PFSK-1 (cell line): Measurements from ENCODE around the gene AGRN.

Source experiments
- FOXP2 ChIP-seq: optimal IDR thresholded peaks from 2 replicates; pipeline ENCODE3; 2011; ENCODE audit warnings: borderline replicate concordance, control low read depth, inconsistent platforms; ENCODE audit not compliant: insufficient read depth; ENCODE audit errors: extremely low read length, extremely low read depth
- POLR2AphosphoS5 ChIP-seq: IDR thresholded peaks from 2 replicates; pipeline ENCODE4 v1.6.1; 2012; ENCODE audit warnings: low read depth, mild to moderate bottlenecking, control low read depth, low read length, moderate library complexity
- SIN3A ChIP-seq: IDR thresholded peaks from 2 replicates; pipeline ENCODE4 v1.6.1; 2012; ENCODE audit warnings: mild to moderate bottlenecking, low read length, moderate library complexity, borderline replicate concordance; ENCODE audit not compliant: insufficient read depth
- TAF1 ChIP-seq: IDR thresholded peaks from 2 replicates; pipeline ENCODE4 v1.6.1; 2012; ENCODE audit warnings: low read length, control low read depth, borderline replicate concordance; ENCODE audit not compliant: insufficient read depth
- TF ChIP-seq, protein P1 (sequence below), 2 experiments: IDR thresholded peaks; 2 replicates each; pipeline versions ENCODE4 v1.6.1 to v1.8.0; 2011 to 2012; ENCODE audit warnings: low read depth in 2 of 2, low read length in 2 of 2, control low read depth in 1 of 2, inconsistent platforms in 1 of 2, mild to moderate bottlenecking in 1 of 2, moderate library complexity in 1 of 2; ENCODE audit not compliant: insufficient read depth in 1 of 2

Gene AGRN

DNA sequence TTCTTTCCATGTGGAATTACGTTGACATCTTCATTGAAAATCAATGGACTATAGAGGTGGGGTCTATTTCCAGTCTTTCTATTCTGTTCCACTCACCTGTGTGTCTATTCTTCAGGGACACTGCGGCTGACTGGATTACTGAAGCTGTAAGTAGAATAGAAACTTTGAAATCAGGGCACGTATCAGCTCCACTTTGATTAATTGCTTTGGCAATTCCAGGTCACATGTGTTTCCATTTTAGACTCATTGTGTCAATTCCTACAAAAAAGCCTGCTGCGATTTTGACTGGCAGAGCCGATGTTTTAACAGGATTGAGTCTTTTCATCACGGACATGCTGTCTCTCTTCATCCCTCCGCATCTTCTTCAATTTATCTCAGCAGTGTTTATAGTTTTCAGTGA, 75.1 kb downstream of the AGRN start:
- no peak for TF ChIP-seq SIN3A
- TF ChIP-seq TAF1: no peak
- no peak for TF ChIP-seq POLR2AphosphoS5
- TF ChIP-seq, protein P1, sequence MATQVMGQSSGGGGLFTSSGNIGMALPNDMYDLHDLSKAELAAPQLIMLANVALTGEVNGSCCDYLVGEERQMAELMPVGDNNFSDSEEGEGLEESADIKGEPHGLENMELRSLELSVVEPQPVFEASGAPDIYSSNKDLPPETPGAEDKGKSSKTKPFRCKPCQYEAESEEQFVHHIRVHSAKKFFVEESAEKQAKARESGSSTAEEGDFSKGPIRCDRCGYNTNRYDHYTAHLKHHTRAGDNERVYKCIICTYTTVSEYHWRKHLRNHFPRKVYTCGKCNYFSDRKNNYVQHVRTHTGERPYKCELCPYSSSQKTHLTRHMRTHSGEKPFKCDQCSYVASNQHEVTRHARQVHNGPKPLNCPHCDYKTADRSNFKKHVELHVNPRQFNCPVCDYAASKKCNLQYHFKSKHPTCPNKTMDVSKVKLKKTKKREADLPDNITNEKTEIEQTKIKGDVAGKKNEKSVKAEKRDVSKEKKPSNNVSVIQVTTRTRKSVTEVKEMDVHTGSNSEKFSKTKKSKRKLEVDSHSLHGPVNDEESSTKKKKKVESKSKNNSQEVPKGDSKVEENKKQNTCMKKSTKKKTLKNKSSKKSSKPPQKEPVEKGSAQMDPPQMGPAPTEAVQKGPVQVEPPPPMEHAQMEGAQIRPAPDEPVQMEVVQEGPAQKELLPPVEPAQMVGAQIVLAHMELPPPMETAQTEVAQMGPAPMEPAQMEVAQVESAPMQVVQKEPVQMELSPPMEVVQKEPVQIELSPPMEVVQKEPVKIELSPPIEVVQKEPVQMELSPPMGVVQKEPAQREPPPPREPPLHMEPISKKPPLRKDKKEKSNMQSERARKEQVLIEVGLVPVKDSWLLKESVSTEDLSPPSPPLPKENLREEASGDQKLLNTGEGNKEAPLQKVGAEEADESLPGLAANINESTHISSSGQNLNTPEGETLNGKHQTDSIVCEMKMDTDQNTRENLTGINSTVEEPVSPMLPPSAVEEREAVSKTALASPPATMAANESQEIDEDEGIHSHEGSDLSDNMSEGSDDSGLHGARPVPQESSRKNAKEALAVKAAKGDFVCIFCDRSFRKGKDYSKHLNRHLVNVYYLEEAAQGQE (IDR thresholded peaks at IDR 0.05; ENCODE audit: insufficient read depth in 1 of 2, low read depth in 2 of 2, low read length in 2 of 2): no peak
- no peak for TF ChIP-seq FOXP2

DNA sequence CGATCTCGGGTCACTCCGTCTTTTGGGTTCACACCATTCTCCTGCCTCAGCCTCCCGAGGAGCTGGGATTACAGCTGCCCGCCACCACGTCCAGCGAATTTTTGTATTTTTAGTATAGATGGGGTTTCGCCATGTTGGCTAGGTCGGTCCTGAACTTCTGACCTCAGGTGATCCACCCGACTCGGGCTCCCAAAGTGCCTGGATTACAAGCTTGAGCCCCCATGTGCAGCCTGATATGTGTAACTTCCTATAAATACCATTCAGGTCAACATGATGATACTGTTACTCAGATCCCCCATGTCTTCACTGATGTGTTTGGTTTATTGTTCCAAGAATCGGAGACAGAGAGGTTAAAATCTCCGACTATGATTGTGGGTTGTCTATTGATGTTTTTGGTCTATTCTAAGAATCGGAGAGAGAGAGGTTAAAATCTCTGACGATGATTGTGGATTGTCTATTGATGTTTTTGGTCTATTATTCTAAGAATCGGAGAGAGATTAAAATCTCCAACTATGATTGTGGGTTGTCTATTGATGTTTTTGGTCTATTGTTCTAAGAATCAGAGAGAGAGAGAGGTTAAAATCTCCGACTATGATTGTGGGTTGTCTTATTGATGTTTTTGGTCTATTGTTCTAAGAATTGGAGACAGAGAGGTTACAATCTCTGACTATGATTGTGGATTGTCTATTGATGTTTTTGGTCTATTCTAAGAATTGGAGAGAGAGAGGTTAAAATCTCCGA, 78.9 kb downstream of the AGRN start:
- TF ChIP-seq TAF1 (no peak), SIN3A (no peak), POLR2AphosphoS5 (no peak), FOXP2 (no peak)
- TF ChIP-seq, protein P1 (IDR thresholded peaks at IDR 0.05; ENCODE audit: insufficient read depth in 1 of 2, low read depth in 2 of 2, low read length in 2 of 2): no peak

DNA sequence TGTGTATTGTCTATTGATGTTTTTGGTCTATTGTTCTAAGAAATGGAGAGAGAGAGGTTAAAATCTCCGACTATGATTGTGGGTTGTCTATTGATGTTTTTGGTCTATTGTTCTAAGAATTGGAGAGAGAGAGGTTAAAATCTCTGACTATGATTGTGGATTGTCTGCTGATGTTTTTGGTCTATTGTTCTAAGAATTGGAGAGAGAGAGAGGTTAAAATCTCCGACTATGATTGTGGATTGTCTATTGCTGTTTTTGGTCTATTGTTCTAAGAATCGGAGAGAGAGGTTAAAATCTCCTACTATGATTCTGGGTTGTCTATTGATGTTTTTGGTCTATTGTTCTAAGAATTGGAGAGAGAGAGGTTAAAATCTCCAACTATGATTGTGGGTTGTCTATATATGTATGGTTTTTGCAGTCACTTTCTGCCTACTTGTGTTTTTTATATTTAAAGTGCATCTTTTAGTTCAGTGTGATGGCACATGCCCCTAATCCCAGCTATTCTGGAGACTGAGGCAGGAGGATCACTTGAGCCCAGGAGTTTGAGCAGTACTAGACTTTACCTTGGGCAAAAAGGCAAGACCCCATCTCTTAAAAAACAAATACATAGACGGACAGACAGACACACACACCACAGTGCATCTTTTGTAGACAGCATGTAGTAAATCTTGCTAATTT, 79.7 kb downstream of the AGRN start:
- TF ChIP-seq POLR2AphosphoS5 (no peak), SIN3A (no peak), TAF1 (no peak), FOXP2 (no peak)
- TF ChIP-seq, protein P1 (IDR thresholded peaks at IDR 0.05; ENCODE audit: insufficient read depth in 1 of 2, low read depth in 2 of 2, low read length in 2 of 2): no peak

DNA sequence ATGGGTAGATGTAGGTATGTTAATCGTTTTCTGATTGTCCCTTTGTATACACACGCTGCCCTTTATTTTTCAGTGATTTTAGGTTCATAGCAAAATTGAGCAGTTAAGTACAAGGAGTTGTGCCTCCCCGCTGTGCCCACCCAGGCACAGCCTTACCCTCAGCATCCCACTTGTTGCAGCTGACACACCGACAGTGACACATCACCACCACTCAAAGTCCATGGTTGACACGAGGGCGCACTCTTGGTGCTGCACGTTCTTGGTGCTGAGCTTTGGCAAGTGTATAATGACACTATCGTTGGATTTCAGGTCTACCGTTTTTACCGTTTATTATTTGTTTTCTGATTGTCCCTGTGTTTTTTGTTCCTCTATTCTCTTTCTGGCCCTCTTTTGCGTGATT, 80.4 kb downstream of the AGRN start:
- TF ChIP-seq FOXP2: no peak
- TF ChIP-seq POLR2AphosphoS5: no peak
- no peak for TF ChIP-seq SIN3A
- TF ChIP-seq TAF1: no peak
- TF ChIP-seq, protein P1 (IDR thresholded peaks at IDR 0.05; ENCODE audit: insufficient read depth in 1 of 2, low read depth in 2 of 2, low read length in 2 of 2): no peak
